Measurements from ENCODE around the gene CCDC28A. TPM values are rescaled to one million over a fixed set of nuclear protein-coding genes. Genes with fewer than 3 reads are reported as not detected.

Gene CCDC28A
- total RNA-seq, 4 donors from 2014 or later = 18.3 to 26.0 (median 22.1) TPM

DNA sequence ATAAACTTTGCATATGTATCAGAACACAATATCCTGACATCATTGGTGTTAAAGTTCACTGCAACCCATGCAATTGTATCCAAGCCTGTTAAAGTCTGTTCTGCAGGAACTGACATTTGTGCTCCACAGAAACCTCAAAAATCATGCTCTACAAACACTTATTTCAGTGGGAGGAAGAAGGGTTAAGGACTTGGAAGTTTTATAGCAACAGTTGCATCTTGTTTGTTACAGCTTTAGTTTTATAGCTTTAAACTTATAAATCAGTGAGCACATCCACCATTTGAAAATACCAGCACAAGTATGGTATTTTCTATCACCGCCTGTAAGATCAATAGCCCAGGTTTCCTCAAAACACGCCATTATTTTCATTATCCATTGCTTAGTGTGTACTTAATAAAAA lies 23.2 kb downstream of the CCDC28A start:
- Histone ChIP-seq H3K9me3 (no peaks in the 10 kb centered on the region), H3K27me3 (no peaks in the 10 kb centered on the region), H3K4me3 (peak overlapping the region; percentile 49 to 61 (median 56)), H3K4me1 (peaks cover 0 to 22% (median 17%) of the 10 kb centered on the region in 4 donors), H3K27ac (replicated peaks in 1 of 4) (peak overlapping the region in 3 of 4 donors; percentile 77 to 83 (median 80)), H3K36me3 (peaks cover 0 to 17% (median 5%) of the 10 kb centered on the region in 4 donors)
- TF ChIP-seq POLR2AphosphoS5 (IDR thresholded peaks at IDR 0.05) (no peak), CTCF (IDR thresholded peaks at IDR 0.05) (no peak), EP300 (IDR thresholded peaks at IDR 0.05) (no peak), POLR2A (IDR thresholded peaks at IDR 0.05; ENCODE audit: low read depth) (no peak)
- WGBS = 93% methylated on average over 2 of the region's 2 CpGs
- DNase-seq (ENCODE audit: extremely low spot score) = no peak
- intact Hi-C loops (cut with DNase I) = no loop called here

GRCh38 chr6:138797806-138798446 lies 24.4 kb downstream of the CCDC28A start:
- 88% methylated on average over 4 of the region's 4 CpGs for WGBS
- Histone ChIP-seq H3K36me3 (peaks cover 0 to 6% (median under 1%) of the 10 kb centered on the region in 4 donors), H3K27me3 (no peaks in the 10 kb centered on the region), H3K9me3 (no peaks in the 10 kb centered on the region), H3K27ac (replicated peaks in 1 of 4) (no peak overlapping the region), H3K4me1 (peaks cover 0 to 25% (median 17%) of the 10 kb centered on the region in 4 donors), H3K4me3 (no peak overlapping the region)
- intact Hi-C loops (cut with DNase I) = no loop called here
- DNase-seq (ENCODE audit: extremely low spot score) = no peak
- no peak for TF ChIP-seq POLR2AphosphoS5 (IDR thresholded peaks at IDR 0.05)
- TF ChIP-seq EP300 (IDR thresholded peaks at IDR 0.05) = no peak
- no peak for TF ChIP-seq CTCF (IDR thresholded peaks at IDR 0.05)

GRCh38 chr6:138800377-138801150 lies 27.0 kb downstream of the CCDC28A start:
- Histone ChIP-seq H3K27me3 (no peaks in the 10 kb centered on the region), H3K4me1 (peaks cover 0 to 37% (median 29%) of the 10 kb centered on the region in 4 donors), H3K4me3 (no peak overlapping the region), H3K9me3 (no peaks in the 10 kb centered on the region), H3K36me3 (no peaks in the 10 kb centered on the region), H3K27ac (replicated peaks in 1 of 4) (no peak overlapping the region)
- intact Hi-C loops (cut with DNase I) = no loop called here
- DNase-seq (ENCODE audit: extremely low spot score) = no peak
- 91% methylated on average over 2 of the region's 2 CpGs for WGBS
- no peak for TF ChIP-seq EP300 (IDR thresholded peaks at IDR 0.05)
- no peak for TF ChIP-seq CTCF (IDR thresholded peaks at IDR 0.05)
- no peak for TF ChIP-seq POLR2A (IDR thresholded peaks at IDR 0.05; ENCODE audit: low read depth)
- no peak for TF ChIP-seq POLR2AphosphoS5 (IDR thresholded peaks at IDR 0.05)

GRCh38 chr6:138803331-138803730 lies 29.8 kb downstream of the CCDC28A start:
- TF ChIP-seq CTCF (IDR thresholded peaks at IDR 0.05) (no peak), POLR2A (IDR thresholded peaks at IDR 0.05; ENCODE audit: low read depth) (no peak), POLR2AphosphoS5 (IDR thresholded peaks at IDR 0.05) (no peak), EP300 (IDR thresholded peaks at IDR 0.05) (no peak)
- Histone ChIP-seq H3K27me3 (no peaks in the 10 kb centered on the region), H3K4me1 (peaks cover 0 to 22% (median 15%) of the 10 kb centered on the region in 4 donors), H3K4me3 (no peak overlapping the region), H3K27ac (replicated peaks in 1 of 4) (peak overlapping the region; percentile 6 to 70 (median 58)), H3K36me3 (no peaks in the 10 kb centered on the region), H3K9me3 (no peaks in the 10 kb centered on the region)
- intact Hi-C loops (cut with DNase I) = no loop called here
- DNase-seq (ENCODE audit: extremely low spot score) = no peak
- WGBS = 61% methylated on average over 2 of the region's 2 CpGs

All from esophagus muscularis mucosa (tissue), 4 donors.